HCT116 (cell line): ENCODE measurements around the gene HNRNPAB.

Experiments
- FOSL1 ChIP-seq: IDR thresholded peaks from 2 replicates; pipeline ENCODE4 v1.6.1; 2012; ENCODE audit warnings: low read depth
- POLR2A ChIP-seq: IDR thresholded peaks from 2 replicates; pipeline ENCODE4 v1.7.0; 2011; ENCODE audit warnings: borderline replicate concordance; ENCODE audit not compliant: insufficient read depth, insufficient read length; ENCODE audit errors: extremely low read depth
- ZFX ChIP-seq: fragments of 450-650 bp; IDR thresholded peaks from 2 replicates; pipeline ENCODE4 v1.6.1; 2017
- ZNF274 ChIP-seq: fragments of 200-500 bp; sonication (Bioruptor generic); IDR thresholded peaks from 2 replicates; pipeline ENCODE4 v1.6.1; 2014; ENCODE audit warnings: mild to moderate bottlenecking, low read depth, low read length, inconsistent platforms
- TF ChIP-seq, protein P1 (sequence below), 3 experiments: fragments of 200-600 bp in 1 of 3; sonication (generic) in 1 of 3; IDR thresholded peaks in 2 of 3; conservative IDR thresholded peaks in 1 of 3; 2 replicates each; pipeline ENCODE4 v1.5.1; 2012 to 2017; ENCODE audit warnings: low read depth in 2 of 3, low read length in 2 of 3, antibody characterized with exemption in 1 of 3, borderline replicate concordance in 1 of 3, control low read depth in 1 of 3, mild to moderate bottlenecking in 1 of 3, mixed read lengths in 1 of 3, mixed run types in 1 of 3, moderate library complexity in 1 of 3; ENCODE audit not compliant: insufficient read depth in 1 of 3

DNA sequence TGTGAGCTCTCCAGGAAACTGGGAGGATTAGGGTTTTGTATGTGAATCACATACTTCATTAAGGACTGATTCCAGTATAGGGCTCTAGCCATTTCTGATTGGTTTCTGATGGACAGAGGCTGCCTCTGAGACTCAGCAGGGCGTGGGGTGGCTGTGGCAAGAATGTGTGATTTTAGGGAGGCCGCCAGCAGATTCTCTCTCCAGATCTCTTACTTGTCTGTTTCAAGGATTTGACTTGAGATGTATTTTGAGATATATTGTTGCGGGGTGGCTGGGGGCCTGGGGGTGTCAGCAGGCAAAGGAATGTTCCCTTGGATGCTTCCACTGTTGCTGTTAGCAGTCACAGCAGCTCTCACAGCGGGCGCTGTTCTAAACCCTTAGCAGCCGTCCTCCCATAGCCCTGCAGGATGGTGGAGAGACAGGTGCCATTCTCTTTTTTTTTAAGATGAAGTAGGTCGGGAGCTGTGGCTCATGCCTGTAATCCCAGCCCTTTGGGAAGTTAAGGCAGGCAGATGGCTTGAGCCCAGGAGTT, 8.0 kb upstream of the HNRNPAB start:
- TF ChIP-seq POLR2A (no peak), ZNF274 (no peak), FOSL1 (no peak), ZFX (no peak)
- TF ChIP-seq, protein P1, sequence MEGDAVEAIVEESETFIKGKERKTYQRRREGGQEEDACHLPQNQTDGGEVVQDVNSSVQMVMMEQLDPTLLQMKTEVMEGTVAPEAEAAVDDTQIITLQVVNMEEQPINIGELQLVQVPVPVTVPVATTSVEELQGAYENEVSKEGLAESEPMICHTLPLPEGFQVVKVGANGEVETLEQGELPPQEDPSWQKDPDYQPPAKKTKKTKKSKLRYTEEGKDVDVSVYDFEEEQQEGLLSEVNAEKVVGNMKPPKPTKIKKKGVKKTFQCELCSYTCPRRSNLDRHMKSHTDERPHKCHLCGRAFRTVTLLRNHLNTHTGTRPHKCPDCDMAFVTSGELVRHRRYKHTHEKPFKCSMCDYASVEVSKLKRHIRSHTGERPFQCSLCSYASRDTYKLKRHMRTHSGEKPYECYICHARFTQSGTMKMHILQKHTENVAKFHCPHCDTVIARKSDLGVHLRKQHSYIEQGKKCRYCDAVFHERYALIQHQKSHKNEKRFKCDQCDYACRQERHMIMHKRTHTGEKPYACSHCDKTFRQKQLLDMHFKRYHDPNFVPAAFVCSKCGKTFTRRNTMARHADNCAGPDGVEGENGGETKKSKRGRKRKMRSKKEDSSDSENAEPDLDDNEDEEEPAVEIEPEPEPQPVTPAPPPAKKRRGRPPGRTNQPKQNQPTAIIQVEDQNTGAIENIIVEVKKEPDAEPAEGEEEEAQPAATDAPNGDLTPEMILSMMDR (IDR thresholded peaks at IDR 0.05 in 2 of 3, conservative IDR thresholded peaks at IDR 0.05 in 1 of 3; ENCODE audit: borderline replicate concordance in 1 of 3, insufficient read depth in 1 of 3, low read depth in 2 of 3, low read length in 2 of 3), result no peak
